ENCODE measurements around the gene TCF4. TPM values are rescaled to one million over a fixed set of nuclear protein-coding genes. Genes with fewer than 3 reads are reported as not detected.

The TCF4 gene
- total RNA-seq, 1 experiment from 2014 or later, result 2.3 TPM

GRCh38 chr18:55265130-55265675 lies 322.8 kb downstream of the TCF4 start:
- H3K4me3 ChIP-seq (ENCODE audit: low read depth in 2 of 2, low read length in 2 of 2), result no peak overlapping the region
- H3K27me3 ChIP-seq (ENCODE audit: control insufficient read depth, insufficient read depth, low read length), result no peaks in the 10 kb centered on the region
- in situ Hi-C loops (cut with HindIII; ENCODE audit: low pct_unique_long_range_greater_than_20kb, low sequenced_read_pairs), result no loop called here
- no peak overlapping the region for H3K27ac ChIP-seq (ENCODE audit: low read length)
- no peaks in the 10 kb centered on the region for H3K4me1 ChIP-seq (ENCODE audit: control insufficient read depth, insufficient read depth, low read length)
- H3K9me3 ChIP-seq (ENCODE audit: control insufficient read depth, insufficient read depth, low read depth, low read length), result no peaks in the 10 kb centered on the region
- TF ChIP-seq TCF7L2 (IDR thresholded peaks at IDR 0.05; ENCODE audit: low read depth, low read length) (no peak), SIN3A (IDR thresholded peaks at IDR 0.05; ENCODE audit: borderline replicate concordance, insufficient read depth, low read depth, low read length) (no peak), CTCF (IDR thresholded peaks at IDR 0.05) (no peak), POLR2AphosphoS5 (IDR thresholded peaks at IDR 0.05; ENCODE audit: low read depth, low read length) (no peak), REST (IDR thresholded peaks at IDR 0.05; ENCODE audit: insufficient read depth in 1 of 2, low read depth in 2 of 2, low read length in 1 of 2) (no peak)
- ChIA-PET POLR2A (no interaction called here), CTCF (interaction anchor here (0.8 kb wide), 1 partner anchor 12 kb away, joined by 7 read pairs; no protein-coding TSS in a partner anchor)
- DNase-seq (ENCODE audit: low read depth, low spot score), result no peak
- intact Hi-C loops (cut with micrococcal nuclease; ENCODE audit: unreplicated experiment), result no loop called here
- H3K36me3 ChIP-seq (ENCODE audit: control insufficient read depth, insufficient read depth, low read length), result no peaks in the 10 kb centered on the region
- no TSS peak for BruUV-seq (replicated peaks)
- no peak for ATAC-seq

GRCh38 chr18:55264108-55264507 lies 323.9 kb downstream of the TCF4 start:
- Histone ChIP-seq H3K4me1 (ENCODE audit: control insufficient read depth, insufficient read depth, low read length) (no peaks in the 10 kb centered on the region), H3K27ac (ENCODE audit: low read length) (no peak overlapping the region)
- no TSS peak for BruUV-seq (replicated peaks)

More at GRCh38 chr18:55264108-55264507, 323.9 kb downstream of the TCF4 start:
- DNase-seq (ENCODE audit: low read depth, low spot score) (no peak), ATAC-seq (no peak)
- Histone ChIP-seq H3K4me3 (ENCODE audit: low read depth in 2 of 2, low read length in 2 of 2) (no peak overlapping the region), H3K36me3 (ENCODE audit: control insufficient read depth, insufficient read depth, low read length) (no peaks in the 10 kb centered on the region), H3K27me3 (ENCODE audit: control insufficient read depth, insufficient read depth, low read length) (no peaks in the 10 kb centered on the region), H3K9me3 (ENCODE audit: control insufficient read depth, insufficient read depth, low read depth, low read length) (no peaks in the 10 kb centered on the region)
- ChIA-PET POLR2A (no interaction called here), CTCF (interaction anchor here (0.8 kb wide), 1 partner anchor 14 kb away, joined by 7 read pairs; no protein-coding TSS in a partner anchor)
- intact Hi-C loops (cut with micrococcal nuclease; ENCODE audit: unreplicated experiment), result no loop called here
- in situ Hi-C loops (cut with HindIII; ENCODE audit: low pct_unique_long_range_greater_than_20kb, low sequenced_read_pairs), result no loop called here
- TF ChIP-seq SIN3A (IDR thresholded peaks at IDR 0.05; ENCODE audit: borderline replicate concordance, insufficient read depth, low read depth, low read length) (no peak), REST (IDR thresholded peaks at IDR 0.05; ENCODE audit: insufficient read depth in 1 of 2, low read depth in 2 of 2, low read length in 1 of 2) (no peak), TCF7L2 (IDR thresholded peaks at IDR 0.05; ENCODE audit: low read depth, low read length) (no peak), POLR2AphosphoS5 (IDR thresholded peaks at IDR 0.05; ENCODE audit: low read depth, low read length) (no peak), CTCF (IDR thresholded peaks at IDR 0.05) (no peak)

Data from Panc1 (cell line).